A549 (cell line): ENCODE data around the gene SKP1. TPM values are rescaled to one million over a fixed set of nuclear protein-coding genes. Genes with fewer than 3 reads are reported as not detected.
"Not testable (repeated sequence)": the region's sequence is repeated elsewhere in the genome, so short reads cannot be mapped to it uniquely, and the experiment has no call there.

Source experiments
- ATAC-seq, 2 experiments: fragments of 200-7000 bp in 1 of 2; fragments of >200 bp in 1 of 2; cut with Nextera tagmentation in 1 of 2; cut with Tn5 transposase in 1 of 2; 3 replicates each; pipeline versions ENCODE4 v1.8.0 to v1.9.1; 2018 to 2020; ENCODE audit warnings: mild to moderate bottlenecking in 1 of 2, moderate library complexity in 1 of 2
- CTCF ChIA-PET: fragments of 300-600 bp; sonication (Branson Sonifier 250); formaldehyde crosslinking; extraction: SDS; loops from one replicate; lab custom pipeline; 2021; ENCODE audit warnings: antibody characterized with exemption, inconsistent platforms; lab: Yijun Ruan, JAX
- POLR2A ChIA-PET: fragments of 350-600 bp; formaldehyde crosslinking; extraction: SDS; loops from one replicate; lab custom pipeline; 2021; ENCODE audit warnings: antibody characterized with exemption, inconsistent platforms; lab: Yijun Ruan, JAX
- DNase-seq, 2 experiments: peaks; one replicate each; pipeline versions ENCODE4 v3.0.0 to v3.0.0-alpha.2; 2011 to 2016; ENCODE audit warnings: low read depth in 1 of 2, low spot score in 1 of 2
- FAIRE-seq: peaks from 2 replicates; lab custom pipeline; 2011; peaks lifted over from hg19 to GRCh38; lab: Jason Lieb, UNC
- H3K27ac ChIP-seq, 2 experiments: fragments of >200 bp; sonication (Bioruptor Twin); formaldehyde crosslinking; 3 replicates each; pipeline ENCODE4 v1.5.1; 2016 to 2017
- H3K4me1 ChIP-seq: fragments of >200 bp; sonication (Bioruptor Twin); formaldehyde crosslinking; 3 replicates; pipeline ENCODE4 v1.6.1; 2016
- H3K4me2 ChIP-seq: fragments of >200 bp; sonication (Bioruptor Twin); formaldehyde crosslinking; 3 replicates; pipeline ENCODE4 v1.6.1; 2016
- H3K4me3 ChIP-seq: fragments of >200 bp; sonication (Bioruptor Twin); formaldehyde crosslinking; 3 replicates; pipeline ENCODE4 v1.5.1; 2016
- H3K9me3 ChIP-seq: fragments of >200 bp; sonication (Bioruptor Twin); formaldehyde crosslinking; 3 replicates; pipeline ENCODE4 v1.6.1; 2016
- BHLHE40 ChIP-seq: IDR thresholded peaks from 2 replicates; pipeline ENCODE4 v1.6.1; 2012; ENCODE audit warnings: low read depth, low read length, inconsistent platforms
- EHF ChIP-seq: fragments of 250-450 bp; sonication (Bioruptor Pico); IDR thresholded peaks from 2 replicates; pipeline ENCODE4 v1.5.0; 2020; ENCODE audit warnings: mild to moderate bottlenecking
- EHMT2 ChIP-seq: fragments of 200-600 bp; sonication (generic); IDR thresholded peaks from 2 replicates; pipeline ENCODE4 v1.6.1; 2016; ENCODE audit warnings: antibody characterized with exemption, low read depth, mild to moderate bottlenecking, moderate library complexity
- ESRRA ChIP-seq: fragments of 150-350 bp; IDR thresholded peaks from 2 replicates; pipeline ENCODE4 v1.6.1; 2014; ENCODE audit warnings: mild to moderate bottlenecking, low read length, borderline replicate concordance
- FOXS1 ChIP-seq: fragments of 250-450 bp; sonication (Bioruptor Pico); IDR thresholded peaks from 2 replicates; pipeline ENCODE4 v1.5.0; 2020; ENCODE audit warnings: mild to moderate bottlenecking, moderate library complexity
- GATA3 ChIP-seq: IDR thresholded peaks from 2 replicates; pipeline ENCODE4 v1.6.1; 2012; ENCODE audit warnings: borderline replicate concordance
- HDAC2 ChIP-seq: fragments of 200-600 bp; sonication (generic); IDR thresholded peaks from 2 replicates; pipeline ENCODE4 v1.6.1; 2016
- HOXB13 ChIP-seq: fragments of 250-450 bp; sonication (Bioruptor Pico); IDR thresholded peaks from 2 replicates; pipeline ENCODE4 v1.5.0; 2020; ENCODE audit warnings: low read depth, mild to moderate bottlenecking, moderate library complexity
- KDM5A ChIP-seq: fragments of 200-600 bp; sonication (generic); IDR thresholded peaks from 2 replicates; pipeline ENCODE4 v1.6.1; 2016; ENCODE audit warnings: antibody characterized with exemption, mild to moderate bottlenecking
- MAFK ChIP-seq: fragments of 450-650 bp; IDR thresholded peaks from 2 replicates; pipeline ENCODE4 v1.6.1; 2014; ENCODE audit not compliant: partially characterized antibody
- MAZ ChIP-seq: fragments of 150-350 bp; IDR thresholded peaks from 2 replicates; pipeline ENCODE4 v1.6.1; 2014; ENCODE audit warnings: antibody characterized with exemption, low read depth, low read length, borderline replicate concordance
- NFE2L2 ChIP-seq: fragments of 150-350 bp; conservative IDR thresholded peaks from 2 replicates; pipeline ENCODE4 v1.6.1; 2014; ENCODE audit warnings: low read length
- NPAS2 ChIP-seq: fragments of 250-450 bp; sonication (Bioruptor Pico); IDR thresholded peaks from 2 replicates; pipeline ENCODE4 v1.8.0; 2022; ENCODE audit warnings: mild to moderate bottlenecking, moderate library complexity, borderline replicate concordance
- PBX3 ChIP-seq: IDR thresholded peaks from 2 replicates; pipeline ENCODE4 v1.6.1; 2012
- PHF8 ChIP-seq: fragments of 200-600 bp; sonication (generic); IDR thresholded peaks from 2 replicates; pipeline ENCODE4 v1.6.1; 2016; ENCODE audit warnings: low read depth, mild to moderate bottlenecking, antibody characterized with exemption, moderate library complexity, borderline replicate concordance
- POLR2A ChIP-seq: IDR thresholded peaks from 2 replicates; pipeline ENCODE4 v1.6.1; 2012; ENCODE audit warnings: mild to moderate bottlenecking, low read length
- RAD21 ChIP-seq, 2 experiments: fragments of >200 bp in 1 of 2; sonication (Bioruptor Twin) in 1 of 2; formaldehyde crosslinking in 1 of 2; IDR thresholded peaks in 1 of 2; conservative IDR thresholded peaks in 1 of 2; 2 replicates in 1 of 2; 3 replicates in 1 of 2; pipeline ENCODE4 v1.6.1; 2012 to 2018; ENCODE audit warnings: inconsistent platforms in 1 of 2
- RARB ChIP-seq: fragments of 250-450 bp; sonication (Bioruptor Pico); IDR thresholded peaks from 2 replicates; pipeline ENCODE4 v1.8.0; 2021; ENCODE audit warnings: mild to moderate bottlenecking, moderate library complexity
- RCOR1 ChIP-seq: fragments of 150-350 bp; IDR thresholded peaks from 2 replicates; pipeline ENCODE4 v1.6.1; 2014; ENCODE audit warnings: antibody characterized with exemption, low read length, low read depth
- RFX5 ChIP-seq: fragments of 450-650 bp; IDR thresholded peaks from 2 replicates; pipeline ENCODE4 v1.7.1; 2014; ENCODE audit warnings: antibody characterized with exemption, mild to moderate bottlenecking, moderate library complexity
- SMC3 ChIP-seq: fragments of >200 bp; sonication (Bioruptor Twin); formaldehyde crosslinking; IDR thresholded peaks from 3 replicates; pipeline ENCODE4 v1.6.1; 2018; ENCODE audit warnings: inconsistent platforms
- SREBF2 ChIP-seq: fragments of 450-650 bp; IDR thresholded peaks from 2 replicates; pipeline ENCODE4 v1.6.1; 2014; ENCODE audit warnings: mild to moderate bottlenecking, moderate library complexity
- TFCP2L1 ChIP-seq: fragments of 250-450 bp; sonication (Bioruptor Pico); IDR thresholded peaks from 2 replicates; pipeline ENCODE4 v1.5.0; 2021; ENCODE audit warnings: mild to moderate bottlenecking
- TP53 ChIP-seq: fragments of 250-450 bp; sonication (Bioruptor Pico); IDR thresholded peaks from 2 replicates; pipeline ENCODE4 v1.5.0; 2021; ENCODE audit warnings: mild to moderate bottlenecking, moderate library complexity
- ZC3H11A ChIP-seq: fragments of 450-650 bp; IDR thresholded peaks from 2 replicates; pipeline ENCODE4 v1.6.1; 2014; ENCODE audit warnings: antibody characterized with exemption, mild to moderate bottlenecking
- ZSCAN20 ChIP-seq: fragments of 250-450 bp; sonication (Bioruptor Pico); IDR thresholded peaks from 2 replicates; pipeline ENCODE4 v1.8.0; 2022; ENCODE audit warnings: mild to moderate bottlenecking, moderate library complexity
- WGBS: methylation state at CpG from one replicate; pipeline ENCODE4 v1.1.6; 2017; ENCODE audit errors: missing lambda C conversion rate; 5-methylcytosine and 5-hydroxymethylcytosine counted together
- polyA plus RNA-seq, 4 experiments: library from polyadenylated mRNA; depleted of rRNA in 3 of 4; stranded (reverse); fragments of >200 nt; fragmentation: RNase III in 1 of 4; extraction: RNeasy Plus Mini Kit Qiagen cat#74134 plus additional on column Dnase treatment in 1 of 4; gene quantifications; 2 replicates in 3 of 4; 3 replicates in 1 of 4; pipeline ENCODE4 v1.2.3, GENCODE V29; 2011 to 2017
- TF ChIP-seq, protein P1 (sequence below): fragments of 450-650 bp; IDR thresholded peaks from 2 replicates; pipeline ENCODE4 v1.6.1; 2014; ENCODE audit warnings: antibody characterized with exemption
- TF ChIP-seq, protein P2 (sequence below): IDR thresholded peaks from 2 replicates; pipeline ENCODE4 v1.6.1; 2012; ENCODE audit warnings: low read depth, borderline replicate concordance
- TF ChIP-seq, protein P3 (sequence below): fragments of 250-450 bp; sonication (Bioruptor Pico); IDR thresholded peaks from 2 replicates; pipeline ENCODE4 v1.5.0; 2020; ENCODE audit warnings: low read depth, mild to moderate bottlenecking, moderate library complexity

Gene SKP1
- polyA plus RNA-seq, 2 of the 4 experiments (the other 2 are of a cell fraction) = 776 to 870 TPM

GRCh38 chr5:134211263-134212031 lies 34.7 kb upstream of the SKP1 start:
- not testable (repeated sequence) for FAIRE-seq, DNase-seq, H3K4me2 ChIP-seq, H3K4me3 ChIP-seq, H3K27ac ChIP-seq, H3K9me3 ChIP-seq, H3K4me1 ChIP-seq, ATAC-seq
- ChIA-PET POLR2A (interaction anchor here (1.3 kb wide), 1 partner anchor 14 kb away, joined by 4 read pairs; the partner anchor contains the start of gene PPP2CA), CTCF (interaction anchor here (0.6 to 2.1 kb wide), 8 partner anchors 14 to 367 kb away, joined by 3 to 12 read pairs (median 3); partner anchors contain the start of gene PPP2CA)
- 88% methylated on average over 14 of the region's 14 CpGs for WGBS

DNA sequence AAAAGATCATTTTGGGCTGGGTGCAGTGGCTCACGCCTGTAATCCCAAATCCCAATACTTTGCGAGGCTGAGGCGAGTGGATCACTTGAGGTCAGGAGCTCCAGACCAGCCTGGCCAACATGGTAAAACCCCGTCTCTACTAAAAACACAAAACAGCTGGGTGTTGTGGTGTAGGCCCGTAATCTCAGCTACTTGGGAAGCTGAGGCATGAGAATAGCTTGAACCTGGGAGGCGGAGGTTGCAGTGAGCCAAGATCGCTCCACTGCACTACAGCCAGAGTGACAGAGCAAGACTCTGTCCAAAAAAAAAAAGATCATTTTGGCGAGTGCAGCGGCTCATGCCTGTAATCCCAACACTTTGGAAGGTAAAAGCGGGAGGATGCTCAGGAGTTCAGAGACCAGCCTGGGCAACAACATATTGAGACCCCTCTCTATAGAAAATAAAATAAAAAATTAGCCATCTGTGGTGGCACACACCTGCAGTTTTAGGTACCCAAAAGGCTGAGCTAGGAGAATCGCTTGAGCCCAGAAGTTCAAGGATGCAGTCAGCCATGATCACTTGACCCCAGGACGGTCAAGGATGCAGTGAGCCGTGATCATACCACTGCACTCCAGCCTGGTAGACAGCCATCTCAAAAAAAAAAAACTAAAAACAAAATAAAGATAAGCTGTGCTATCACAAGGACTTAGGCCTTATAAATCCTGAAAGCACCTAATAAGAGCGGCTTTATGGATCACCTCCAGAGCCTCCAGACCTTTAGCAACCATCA lies 32.9 kb upstream of the SKP1 start:
- ChIA-PET POLR2A (interaction anchor here (3.4 kb wide), 1 partner anchor 17 kb away, joined by 10 read pairs; the partner anchor contains the start of gene PPP2CA), CTCF (interaction anchor here (0.6 to 2.9 kb wide), 14 partner anchors 11 to 170 kb away, joined by 3 to 17 read pairs (median 5); partner anchors contain the start of gene PPP2CA)
- Histone ChIP-seq H3K4me3 (no peak overlapping the region), H3K4me2 (no peak overlapping the region), H3K4me1 (no peaks in the 10 kb centered on the region), H3K27ac (no peak overlapping the region), H3K9me3 (peaks cover 6% of the 10 kb centered on the region; the same call in 1 of the 3 replicates)
- FAIRE-seq (no peak), DNase-seq (no peak), ATAC-seq (no peak)
- WGBS = 84% methylated on average over 14 of the region's 14 CpGs
- TF ChIP-seq SMC3 (no peak), ZC3H11A (no peak), EHF (no peak), NFE2L2 (no peak), SREBF2 (no peak), ZSCAN20 (no peak), PHF8 (no peak), RARB (CRISPR knock-in tag) (no peak), GATA3 (no peak), RFX5 (no peak), RCOR1 (no peak), FOXS1 (CRISPR knock-in tag) (no peak), TFCP2L1 (no peak), EHMT2 (no peak), TP53 (CRISPR knock-in tag) (no peak)
- TF ChIP-seq, protein P1, sequence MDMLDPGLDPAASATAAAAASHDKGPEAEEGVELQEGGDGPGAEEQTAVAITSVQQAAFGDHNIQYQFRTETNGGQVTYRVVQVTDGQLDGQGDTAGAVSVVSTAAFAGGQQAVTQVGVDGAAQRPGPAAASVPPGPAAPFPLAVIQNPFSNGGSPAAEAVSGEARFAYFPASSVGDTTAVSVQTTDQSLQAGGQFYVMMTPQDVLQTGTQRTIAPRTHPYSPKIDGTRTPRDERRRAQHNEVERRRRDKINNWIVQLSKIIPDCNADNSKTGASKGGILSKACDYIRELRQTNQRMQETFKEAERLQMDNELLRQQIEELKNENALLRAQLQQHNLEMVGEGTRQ = no peak
- TF ChIP-seq, protein P2, sequence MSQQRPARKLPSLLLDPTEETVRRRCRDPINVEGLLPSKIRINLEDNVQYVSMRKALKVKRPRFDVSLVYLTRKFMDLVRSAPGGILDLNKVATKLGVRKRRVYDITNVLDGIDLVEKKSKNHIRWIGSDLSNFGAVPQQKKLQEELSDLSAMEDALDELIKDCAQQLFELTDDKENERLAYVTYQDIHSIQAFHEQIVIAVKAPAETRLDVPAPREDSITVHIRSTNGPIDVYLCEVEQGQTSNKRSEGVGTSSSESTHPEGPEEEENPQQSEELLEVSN = no peak
- TF ChIP-seq, protein P3, sequence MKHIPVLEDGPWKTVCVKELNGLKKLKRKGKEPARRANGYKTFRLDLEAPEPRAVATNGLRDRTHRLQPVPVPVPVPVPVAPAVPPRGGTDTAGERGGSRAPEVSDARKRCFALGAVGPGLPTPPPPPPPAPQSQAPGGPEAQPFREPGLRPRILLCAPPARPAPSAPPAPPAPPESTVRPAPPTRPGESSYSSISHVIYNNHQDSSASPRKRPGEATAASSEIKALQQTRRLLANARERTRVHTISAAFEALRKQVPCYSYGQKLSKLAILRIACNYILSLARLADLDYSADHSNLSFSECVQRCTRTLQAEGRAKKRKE (CRISPR knock-in tag) = no peak
- TF ChIP-seq, all 56 proteins: peak for 0

DNA sequence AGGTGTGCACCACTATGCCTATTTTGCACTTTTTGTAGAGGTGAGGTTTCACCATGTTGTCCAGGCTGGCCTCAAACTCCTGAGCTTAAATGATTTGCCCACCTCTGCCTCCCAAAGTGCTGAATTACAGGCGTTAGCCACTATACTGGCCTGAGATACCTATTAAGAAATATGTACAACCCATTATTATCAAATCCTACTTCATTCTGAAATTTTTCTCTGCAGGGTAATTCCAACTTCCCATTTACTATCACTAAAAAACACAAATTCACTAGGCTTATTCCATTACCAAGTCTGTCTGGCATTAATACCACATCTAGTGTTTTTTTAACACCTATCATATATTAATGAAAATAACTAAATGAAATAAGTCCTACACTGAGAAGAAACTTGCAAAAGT lies 30.9 kb upstream of the SKP1 start:
- DNase-seq = no peak
- Histone ChIP-seq H3K4me3 (no peak overlapping the region), H3K4me1 (no peaks in the 10 kb centered on the region), H3K27ac (no peak overlapping the region), H3K4me2 (no peak overlapping the region), H3K9me3 (no peaks in the 10 kb centered on the region)
- 85% methylated on average over 1 of the region's 1 CpG for WGBS
- ChIA-PET POLR2A (interaction anchor here (3.4 kb wide), 1 partner anchor 19 kb away, joined by 10 read pairs; the partner anchor contains the start of gene PPP2CA), CTCF (interaction anchor here (1.2 to 2.9 kb wide), 7 partner anchors 13 to 168 kb away, joined by 4 to 17 read pairs (median 6); no protein-coding TSS in a partner anchor)
- no peak for FAIRE-seq
- no peak for ATAC-seq
- TF ChIP-seq HDAC2 (no peak), RAD21 (conservative IDR thresholded peaks at IDR 0.05 in 1 of 2, IDR thresholded peaks at IDR 0.05 in 1 of 2) (no peak), MAZ (no peak), MAFK (no peak), HOXB13 (CRISPR knock-in tag) (no peak), SMC3 (no peak), PBX3 (no peak), ESRRA (no peak), POLR2A (no peak), BHLHE40 (no peak), NPAS2 (no peak), TFCP2L1 (no peak), TP53 (CRISPR knock-in tag) (no peak), KDM5A (no peak)
- TF ChIP-seq, protein P2 = no peak
